Endothelial cell of umbilical vein (primary cell): ENCODE results near the gene DENR. TPM values are rescaled to one million over a fixed set of nuclear protein-coding genes. Genes with fewer than 3 reads are reported as not detected.
A peak's percentile ranks its signal among the peaks of the same experiment; 100 is the strongest.

Experiments
- BruUV-seq: library from RNA; stranded (reverse); fragments of 400-500 nt; replicated peaks from 2 replicates; lab custom pipeline; 2021; lab: Mats Ljungman, UMichigan
- CTCF ChIA-PET: fragments of 300-600, 350-600 bp; sonication (Branson Sonifier 250); formaldehyde crosslinking; loops from one replicate; lab custom pipeline; 2021; ENCODE audit warnings: antibody characterized with exemption, inconsistent platforms; lab: Charles Lee
- POLR2A ChIA-PET: fragments of 300-600, 350-600 bp; sonication (Branson Sonifier 250); formaldehyde crosslinking; loops from one replicate; lab custom pipeline; 2021; ENCODE audit warnings: antibody characterized with exemption, inconsistent platforms; lab: Charles Lee
- DNase-seq: peaks from one replicate; pipeline ENCODE4 v3.0.0-alpha.2; 2011; ENCODE audit warnings: low read depth, low spot score
- FAIRE-seq: peaks from 2 replicates; lab custom pipeline; 2011; peaks lifted over from hg19 to GRCh38; lab: Jason Lieb, UNC
- H2AFZ ChIP-seq: 2 replicates; pipeline ENCODE4 v1.6.0; 2012; ENCODE audit warnings: low read depth, low read length, control low read depth, inconsistent platforms
- H3K27ac ChIP-seq: 2 replicates; pipeline ENCODE4 v1.5.1; 2011; ENCODE audit warnings: low read depth, mild to moderate bottlenecking, control low read depth, low read length, moderate library complexity; ENCODE audit not compliant: insufficient read depth
- H3K27me3 ChIP-seq, 2 experiments: 2 replicates each; pipeline versions ENCODE4 v1.6.0 to v1.6.1; 2011; ENCODE audit warnings: low read length in 2 of 2, mixed read lengths in 1 of 2; ENCODE audit not compliant: control insufficient read depth in 2 of 2, insufficient read depth in 2 of 2
- H3K36me3 ChIP-seq, 2 experiments: 2 replicates in 1 of 2; 3 replicates in 1 of 2; pipeline ENCODE4 v1.5.1; 2011; ENCODE audit warnings: low read length in 2 of 2, mild to moderate bottlenecking in 1 of 2, moderate library complexity in 1 of 2; ENCODE audit not compliant: control insufficient read depth in 2 of 2, insufficient read depth in 2 of 2; ENCODE audit errors: extremely low read depth in 1 of 2
- H3K4me1 ChIP-seq: 3 replicates; pipeline ENCODE4 v1.5.1; 2011; ENCODE audit warnings: mild to moderate bottlenecking, low read length; ENCODE audit not compliant: control insufficient read depth, insufficient read depth; ENCODE audit errors: extremely low read depth
- H3K4me2 ChIP-seq: 2 replicates; pipeline ENCODE4 v1.6.1; 2011; ENCODE audit warnings: low read length, control low read depth, mixed read lengths; ENCODE audit not compliant: insufficient read depth
- H3K4me3 ChIP-seq, 3 experiments: fragments of 200-600 bp in 1 of 3; sonication (generic), shearing (Covaris generic) in 1 of 3; replicated peaks in 1 of 3; 2 replicates each; pipeline ENCODE4 v1.5.1; 2011 to 2016; ENCODE audit warnings: control low read depth in 3 of 3, low read length in 3 of 3, mild to moderate bottlenecking in 2 of 3, inconsistent platforms in 1 of 3, low read depth in 1 of 3, moderate library complexity in 1 of 3; ENCODE audit not compliant: insufficient read depth in 1 of 3
- H3K79me2 ChIP-seq: 2 replicates; pipeline ENCODE4 v1.6.0; 2012; ENCODE audit warnings: low read length, inconsistent platforms; ENCODE audit not compliant: control insufficient read depth, insufficient read depth
- H3K9ac ChIP-seq: replicated peaks from 2 replicates; pipeline ENCODE3; 2011; ENCODE audit warnings: low read length, control low read depth; ENCODE audit not compliant: insufficient read depth; ENCODE audit errors: extremely low read depth
- H3K9me1 ChIP-seq: replicated peaks from 3 replicates; pipeline ENCODE4 v1.6.0; 2011; ENCODE audit warnings: mild to moderate bottlenecking, low read length; ENCODE audit not compliant: control insufficient read depth, insufficient read depth; ENCODE audit errors: extremely low read depth
- H3K9me3 ChIP-seq: replicated peaks from 2 replicates; pipeline ENCODE4 v1.5.1; 2012; ENCODE audit warnings: low read length, inconsistent platforms; ENCODE audit not compliant: control insufficient read depth, insufficient read depth
- H4K20me1 ChIP-seq: replicated peaks from 2 replicates; pipeline ENCODE3; 2011; ENCODE audit warnings: mild to moderate bottlenecking, low read length; ENCODE audit not compliant: control insufficient read depth, insufficient read depth; ENCODE audit errors: extremely low read depth
- CTCF ChIP-seq, 2 donors: IDR thresholded peaks; 1 replicate in 1 of 2; 2 replicates in 1 of 2; pipeline ENCODE4 v1.5.1; 2011; ENCODE audit warnings: low read length in 2 of 2, mild to moderate bottlenecking in 2 of 2, moderate library complexity in 2 of 2, control low read depth in 1 of 2, inconsistent platforms in 1 of 2, low read depth in 1 of 2; ENCODE audit not compliant: insufficient read depth in 1 of 2; ENCODE audit errors: extremely low read depth in 1 of 2
- EZH2 ChIP-seq: IDR thresholded peaks from 2 replicates; pipeline ENCODE4 v1.6.1; 2012; ENCODE audit warnings: borderline replicate concordance, low read depth, mild to moderate bottlenecking, moderate library complexity, low read length, inconsistent platforms; ENCODE audit not compliant: severe bottlenecking
- FOS ChIP-seq: IDR thresholded peaks from 2 replicates; pipeline ENCODE4 v1.6.1; 2011; ENCODE audit warnings: mild to moderate bottlenecking, low read length, moderate library complexity, borderline replicate concordance; ENCODE audit not compliant: insufficient read depth
- GATA2 ChIP-seq: IDR thresholded peaks from 2 replicates; pipeline ENCODE4 v1.7.0; 2011; ENCODE audit warnings: low read depth, mild to moderate bottlenecking, moderate library complexity, mixed read lengths, low read length; ENCODE audit not compliant: insufficient read length, insufficient read depth
- JUN ChIP-seq: IDR thresholded peaks from 2 replicates; pipeline ENCODE4 v1.6.1; 2011; ENCODE audit warnings: borderline replicate concordance, low read depth; ENCODE audit not compliant: insufficient read length, insufficient read depth
- MAX ChIP-seq: IDR thresholded peaks from 2 replicates; pipeline ENCODE4 v1.6.1; 2011; ENCODE audit not compliant: insufficient read depth, insufficient read length
- MYC ChIP-seq: IDR thresholded peaks from one replicate; pipeline ENCODE4 v1.6.1; 2011; ENCODE audit warnings: mild to moderate bottlenecking, low read depth, low read length
- POLR2A ChIP-seq: IDR thresholded peaks from 2 replicates; pipeline ENCODE4 v1.6.1; 2012; ENCODE audit warnings: low read depth, mild to moderate bottlenecking, control low read depth, low read length
- POLR2AphosphoS5 ChIP-seq: IDR thresholded peaks from 2 replicates; pipeline ENCODE4 v1.6.1; 2012; ENCODE audit warnings: low read depth, mild to moderate bottlenecking, control low read depth, low read length, moderate library complexity; ENCODE audit not compliant: insufficient read depth
- dilution Hi-C: fragments of 300-500 bp; cut with MboI; formaldehyde crosslinking; loops from one replicate; pipeline ENCODE4 v1.15.0; 2019; ENCODE audit warnings: low sequenced_read_pairs; ENCODE audit not compliant: extremely low pct_ligation_motif_present
- intact Hi-C: fragments of 100-400 bp; cut with micrococcal nuclease; formaldehyde crosslinking; loops from one replicate; pipeline ENCODE4 v1.10.0; 2022
- polyA plus RNA-seq, 4 experiments: library from polyadenylated mRNA; depleted of rRNA in 3 of 4; stranded (reverse) in 3 of 4; unstranded in 1 of 4; fragments of >200 nt; gene quantifications; 2 replicates each; pipeline versions ENCODE4 v1.2.1 to v1.2.3, GENCODE V29; 2011 to 2012; ENCODE audit warnings: missing spikeins in 1 of 4
- total RNA-seq: library from RNA; stranded (reverse); gene quantifications from 2 replicates; pipeline ENCODE4 v1.2.3, GENCODE V29; 2021

DENR gene
- total and polyA plus RNA-seq, 2 donors (not counting 3 experiments of a cell fraction or from before 2014, with no cell fraction given) = 25.8 to 70.3 TPM

- no peak overlapping the region for H3K9ac ChIP-seq
- intact Hi-C loops = no loop called here
- H3K4me3 ChIP-seq = no peak overlapping the region
- H3K79me2 ChIP-seq = no peaks in the 10 kb centered on the region
- CTCF ChIA-PET = interaction anchor here (1.1 to 1.2 kb wide), 2 partner anchors 10 to 83 kb away, joined by 3 read pairs; partner anchors contain the start of gene HCAR1
- dilution Hi-C loops = no loop called here
- peaks cover 16% of the 10 kb centered on the region for H3K4me1 ChIP-seq
- FAIRE-seq = peak; percentile 21
- H3K9me1 ChIP-seq = no peaks in the 10 kb centered on the region
- TF ChIP-seq MYC (no peak), JUN (no peak), POLR2AphosphoS5 (peak; percentile 17), MAX (no peak), GATA2 (no peak), POLR2A (no peak), CTCF (IDR thresholded peaks at IDR 0.05; ENCODE audit: extremely low read depth in 1 of 2, insufficient read depth in 1 of 2, low read depth in 1 of 2, low read length in 2 of 2) (no peak), FOS (peak; percentile 21), EZH2 (no peak)
- BruUV-seq = no TSS peak
- peaks cover 0 to under 1% of the 10 kb centered on the region in 2 experiments for H3K27me3 ChIP-seq
- no peaks in the 10 kb centered on the region for H3K9me3 ChIP-seq
- peak overlapping the region; percentile 52 for H3K4me2 ChIP-seq
- peak overlapping the region; percentile 55 for H3K27ac ChIP-seq
- DNase-seq = peak; percentile 47
- POLR2A ChIA-PET = no interaction called here
- no peaks in the 10 kb centered on the region for H3K36me3 ChIP-seq
- no peaks in the 10 kb centered on the region for H4K20me1 ChIP-seq
- peak overlapping the region; percentile 51 for H2AFZ ChIP-seq
Measured at GRCh38 chr12:122721057-122721545, 31.5 kb upstream of the DENR start.
